ENCODE data around the gene ENPEP.

ENPEP gene

GRCh38 chr4:110442788-110443187 is 33.2 kb upstream of the ENPEP start:
- H3K4me1 ChIP-seq (ENCODE audit: insufficient read depth, poor library complexity, severe bottlenecking), result no peaks in the 10 kb centered on the region
- ATAC-seq (ENCODE audit: low read depth) (no peak), DNase-seq (ENCODE audit: low spot score) (no peak)
- H3K27me3 ChIP-seq (ENCODE audit: insufficient read depth, poor library complexity, severe bottlenecking), result no peaks in the 10 kb centered on the region
- H3K36me3 ChIP-seq (ENCODE audit: low read depth), result no peaks in the 10 kb centered on the region
- TF ChIP-seq, protein P1, sequence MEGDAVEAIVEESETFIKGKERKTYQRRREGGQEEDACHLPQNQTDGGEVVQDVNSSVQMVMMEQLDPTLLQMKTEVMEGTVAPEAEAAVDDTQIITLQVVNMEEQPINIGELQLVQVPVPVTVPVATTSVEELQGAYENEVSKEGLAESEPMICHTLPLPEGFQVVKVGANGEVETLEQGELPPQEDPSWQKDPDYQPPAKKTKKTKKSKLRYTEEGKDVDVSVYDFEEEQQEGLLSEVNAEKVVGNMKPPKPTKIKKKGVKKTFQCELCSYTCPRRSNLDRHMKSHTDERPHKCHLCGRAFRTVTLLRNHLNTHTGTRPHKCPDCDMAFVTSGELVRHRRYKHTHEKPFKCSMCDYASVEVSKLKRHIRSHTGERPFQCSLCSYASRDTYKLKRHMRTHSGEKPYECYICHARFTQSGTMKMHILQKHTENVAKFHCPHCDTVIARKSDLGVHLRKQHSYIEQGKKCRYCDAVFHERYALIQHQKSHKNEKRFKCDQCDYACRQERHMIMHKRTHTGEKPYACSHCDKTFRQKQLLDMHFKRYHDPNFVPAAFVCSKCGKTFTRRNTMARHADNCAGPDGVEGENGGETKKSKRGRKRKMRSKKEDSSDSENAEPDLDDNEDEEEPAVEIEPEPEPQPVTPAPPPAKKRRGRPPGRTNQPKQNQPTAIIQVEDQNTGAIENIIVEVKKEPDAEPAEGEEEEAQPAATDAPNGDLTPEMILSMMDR (IDR thresholded peaks at IDR 0.05; ENCODE audit: poor library complexity, severe bottlenecking), result no peak
- H3K9me3 ChIP-seq (ENCODE audit: severe bottlenecking), result no peaks in the 10 kb centered on the region
- H3K4me3 ChIP-seq (ENCODE audit: severe bottlenecking), result no peak overlapping the region
- H3K27ac ChIP-seq (ENCODE audit: poor library complexity, severe bottlenecking), result no peak overlapping the region

GRCh38 chr4:110449947-110450346 is 26.0 kb upstream of the ENPEP start:
- TF ChIP-seq, protein P1 (IDR thresholded peaks at IDR 0.05; ENCODE audit: poor library complexity, severe bottlenecking), result no peak

DNA sequence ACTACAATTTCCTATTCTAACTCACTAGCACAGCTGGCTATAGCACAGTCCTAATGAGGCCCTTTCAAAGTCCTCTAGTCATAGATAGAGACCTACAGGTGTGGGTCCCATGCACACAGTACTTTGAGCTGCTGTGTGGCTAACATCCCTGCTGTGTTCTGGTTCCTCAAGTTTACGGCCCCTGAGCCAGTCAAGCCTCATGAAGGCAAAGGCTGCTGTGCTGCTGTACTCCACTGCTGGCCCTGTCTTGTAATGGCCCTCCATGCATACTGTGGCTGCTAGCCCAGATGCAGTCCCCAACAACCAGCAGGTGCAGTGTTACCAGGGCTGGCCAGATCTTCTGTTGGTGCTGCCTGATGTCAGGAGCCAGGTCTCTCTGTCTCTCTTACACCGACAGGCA is 23.4 kb upstream of the ENPEP start:
- DNase-seq (ENCODE audit: low spot score) (no peak), ATAC-seq (ENCODE audit: low read depth) (no peak; the same call in 2 of the 3 replicates)
- H3K27ac ChIP-seq (ENCODE audit: poor library complexity, severe bottlenecking), result no peak overlapping the region
- H3K9me3 ChIP-seq (ENCODE audit: severe bottlenecking), result no peaks in the 10 kb centered on the region
- no peaks in the 10 kb centered on the region for H3K4me1 ChIP-seq (ENCODE audit: insufficient read depth, poor library complexity, severe bottlenecking)
- H3K27me3 ChIP-seq (ENCODE audit: insufficient read depth, poor library complexity, severe bottlenecking), result no peaks in the 10 kb centered on the region
- H3K36me3 ChIP-seq (ENCODE audit: low read depth), result no peaks in the 10 kb centered on the region
- TF ChIP-seq, protein P1 (IDR thresholded peaks at IDR 0.05; ENCODE audit: poor library complexity, severe bottlenecking), result no peak
- no peak overlapping the region for H3K4me3 ChIP-seq (ENCODE audit: severe bottlenecking)

More at GRCh38 chr4:110449947-110450346, 26.0 kb upstream of the ENPEP start:
- Histone ChIP-seq H3K27ac (ENCODE audit: poor library complexity, severe bottlenecking) (no peak overlapping the region), H3K36me3 (ENCODE audit: low read depth) (no peaks in the 10 kb centered on the region), H3K9me3 (ENCODE audit: severe bottlenecking) (no peaks in the 10 kb centered on the region), H3K27me3 (ENCODE audit: insufficient read depth, poor library complexity, severe bottlenecking) (no peaks in the 10 kb centered on the region), H3K4me1 (ENCODE audit: insufficient read depth, poor library complexity, severe bottlenecking) (no peaks in the 10 kb centered on the region), H3K4me3 (ENCODE audit: severe bottlenecking) (no peak overlapping the region)
- no peak for DNase-seq (ENCODE audit: low spot score)
- no peak for ATAC-seq (ENCODE audit: low read depth)

- ATAC-seq (ENCODE audit: low read depth) (no peak), DNase-seq (ENCODE audit: low spot score) (no peak)
- no peak overlapping the region for H3K4me3 ChIP-seq (ENCODE audit: severe bottlenecking)
- TF ChIP-seq, protein P1 (IDR thresholded peaks at IDR 0.05; ENCODE audit: poor library complexity, severe bottlenecking), result no peak
- no peaks in the 10 kb centered on the region for H3K27me3 ChIP-seq (ENCODE audit: insufficient read depth, poor library complexity, severe bottlenecking)
- H3K36me3 ChIP-seq (ENCODE audit: low read depth), result no peaks in the 10 kb centered on the region
- no peaks in the 10 kb centered on the region for H3K9me3 ChIP-seq (ENCODE audit: severe bottlenecking)
- H3K27ac ChIP-seq (ENCODE audit: poor library complexity, severe bottlenecking), result no peak overlapping the region
- no peaks in the 10 kb centered on the region for H3K4me1 ChIP-seq (ENCODE audit: insufficient read depth, poor library complexity, severe bottlenecking)
Observed at GRCh38 chr4:110454441-110454840, 21.5 kb upstream of the ENPEP start.

GRCh38 chr4:110458494-110459266 is 17.3 kb upstream of the ENPEP start:
- DNase-seq (ENCODE audit: low spot score) (no peak), ATAC-seq (ENCODE audit: low read depth) (no peak)

More at GRCh38 chr4:110458494-110459266, 17.3 kb upstream of the ENPEP start:
- H3K9me3 ChIP-seq (ENCODE audit: severe bottlenecking), result no peaks in the 10 kb centered on the region
- H3K4me3 ChIP-seq (ENCODE audit: severe bottlenecking), result no peak overlapping the region
- TF ChIP-seq, protein P1 (IDR thresholded peaks at IDR 0.05; ENCODE audit: poor library complexity, severe bottlenecking), result no peak
- H3K4me1 ChIP-seq (ENCODE audit: insufficient read depth, poor library complexity, severe bottlenecking), result no peaks in the 10 kb centered on the region
- H3K27me3 ChIP-seq (ENCODE audit: insufficient read depth, poor library complexity, severe bottlenecking), result no peaks in the 10 kb centered on the region
- no peak overlapping the region for H3K27ac ChIP-seq (ENCODE audit: poor library complexity, severe bottlenecking)
- H3K36me3 ChIP-seq (ENCODE audit: low read depth), result no peaks in the 10 kb centered on the region

Measured in RWPE2 (cell line).